HepG2 (cell line): ENCODE data around the gene GHRL. TPM values are rescaled to one million over a fixed set of nuclear protein-coding genes. Genes with fewer than 3 reads are reported as not detected.
A peak's percentile ranks its signal among the peaks of the same experiment; 100 is the strongest.

Experiments used
- ATF7 ChIP-seq, 2 experiments: fragments of 450-650 bp in 1 of 2; sonication (generic) in 1 of 2; formaldehyde crosslinking in 1 of 2; IDR thresholded peaks; 2 replicates each; pipeline versions ENCODE4 v1.4.0 to v1.6.1; 2016 to 2020; ENCODE audit warnings: antibody characterized with exemption in 1 of 2, mild to moderate bottlenecking in 1 of 2, missing genetic modification reagents in 1 of 2
- CCAR2 ChIP-seq: fragments of 200-400 bp; formaldehyde crosslinking; optimal IDR thresholded peaks from 2 replicates; pipeline ENCODE3; 2018; ENCODE audit warnings: low read depth, mild to moderate bottlenecking, low read length, moderate library complexity
- KLF16 ChIP-seq, 2 experiments: sonication (generic) in 1 of 2; formaldehyde crosslinking in 1 of 2; IDR thresholded peaks; 2 replicates each; pipeline versions ENCODE4 v1.6.1 to v1.8.0; 2016 to 2023; ENCODE audit warnings: missing genetic modification reagents in 2 of 2, missing compliant biosample characterization in 1 of 2
- NFRKB ChIP-seq: fragments of 450-650 bp; IDR thresholded peaks from 2 replicates; pipeline ENCODE4 v1.6.1; 2017
- ONECUT2 ChIP-seq: sonication (generic); formaldehyde crosslinking; IDR thresholded peaks from 2 replicates; pipeline ENCODE4 v1.4.0; 2020; ENCODE audit warnings: missing genetic modification reagents
- TAF1 ChIP-seq: sonication (generic); formaldehyde crosslinking; IDR thresholded peaks from 2 replicates; pipeline ENCODE4 v1.4.0; 2020; ENCODE audit warnings: missing genetic modification reagents
- ZBTB38 ChIP-seq: sonication (generic); formaldehyde crosslinking; IDR thresholded peaks from 2 replicates; pipeline ENCODE4 v1.5.1; 2020; ENCODE audit warnings: mild to moderate bottlenecking, missing genetic modification reagents
- ZNF142 ChIP-seq: sonication (generic); formaldehyde crosslinking; IDR thresholded peaks from 2 replicates; pipeline ENCODE4 v1.4.0; 2020; ENCODE audit warnings: missing genetic modification reagents
- ZNF260 ChIP-seq: sonication (generic); formaldehyde crosslinking; IDR thresholded peaks from 2 replicates; pipeline ENCODE4 v1.4.0; 2020; ENCODE audit warnings: missing genetic modification reagents, low read depth, mild to moderate bottlenecking, borderline replicate concordance
- ZNF407 ChIP-seq: sonication (generic); formaldehyde crosslinking; IDR thresholded peaks from one replicate; pipeline ENCODE4 v1.5.1; 2020; ENCODE audit warnings: mild to moderate bottlenecking, missing genetic modification reagents; ENCODE audit errors: not compliant biosample characterization
- ZNF572 ChIP-seq: sonication (generic); formaldehyde crosslinking; IDR thresholded peaks from 2 replicates; pipeline ENCODE4 v1.5.1; 2020; ENCODE audit warnings: mild to moderate bottlenecking, missing genetic modification reagents
- ZNF816 ChIP-seq: sonication (generic); formaldehyde crosslinking; IDR thresholded peaks from 2 replicates; pipeline ENCODE4 v1.8.0; 2022; ENCODE audit warnings: missing genetic modification reagents, mild to moderate bottlenecking, borderline replicate concordance
- ZNF841 ChIP-seq: sonication (generic); formaldehyde crosslinking; IDR thresholded peaks from 2 replicates; pipeline ENCODE4 v1.8.1; 2023; ENCODE audit warnings: missing genetic modification reagents, borderline replicate concordance
- polyA plus RNA-seq, 8 experiments: library from polyadenylated mRNA; depleted of rRNA in 3 of 8; stranded (reverse) in 7 of 8; unstranded in 1 of 8; fragments of >200 nt; fragmentation: Illumina TruSeq in 4 of 8; extraction: Trizol in 4 of 8; gene quantifications; 2 replicates each; pipeline versions ENCODE4 v1.2.1 to v1.2.3, GENCODE V29; 2011 to 2016; ENCODE audit warnings: low read depth in 4 of 8, missing spikeins in 1 of 8, mixed read lengths in 1 of 8; ENCODE audit not compliant: insufficient read depth in 1 of 8
- total RNA-seq, 5 experiments: library from RNA; depleted of rRNA; stranded (reverse); fragments of >200 nt; fragmentation: Illumina TruSeq; extraction: Trizol; gene quantifications; 2 replicates each; pipeline ENCODE4 v1.2.3, GENCODE V29; 2016; ENCODE audit warnings: low read depth in 1 of 5

The GHRL gene
- total and polyA plus RNA-seq, 2 of the 13 experiments (the other 11 are each of a cell fraction or from before 2014, with no cell fraction given): 0.09 TPM; not detected in 1

GRCh38 chr3:10317311-10317960 is 24.7 kb upstream of the GHRL start (continued):
- TF ChIP-seq ZNF407 (CRISPR knock-in tag) (no peak), KLF16 (CRISPR knock-in tag; IDR thresholded peaks at IDR 0.05) (peak in 1 of 2 experiments; percentile 68; a peak in 1 of 4 replicates), ZNF142 (CRISPR knock-in tag) (no peak), ONECUT2 (CRISPR knock-in tag) (no peak), ZBTB38 (CRISPR knock-in tag) (0 out of 2 replicates have a peak, but pooled peaks have one; percentile 30), ZNF260 (CRISPR knock-in tag) (no peak), ZNF816 (CRISPR knock-in tag) (no peak), ZNF841 (CRISPR knock-in tag) (no peak), ATF7 (IDR thresholded peaks at IDR 0.05) (no peak), ATF7 (CRISPR knock-in tag; IDR thresholded peaks at IDR 0.05) (no peak), NFRKB (no peak), CCAR2 (no peak), TAF1 (no peak), ZNF572 (no peak)
